Measurements from ENCODE around the gene BPNT1. TPM values are rescaled to one million over a fixed set of nuclear protein-coding genes. Genes with fewer than 3 reads are reported as not detected.
"Not testable (repeated sequence)": the region's sequence is repeated elsewhere in the genome, so short reads cannot be mapped to it uniquely, and the experiment has no call there.

BPNT1 gene
- 1 to 10 TPM; 6.0 to 9.4 TPM for total RNA-seq
- total RNA-seq = 9.9 to 23.3 reads per million in 2 donors

DNA sequence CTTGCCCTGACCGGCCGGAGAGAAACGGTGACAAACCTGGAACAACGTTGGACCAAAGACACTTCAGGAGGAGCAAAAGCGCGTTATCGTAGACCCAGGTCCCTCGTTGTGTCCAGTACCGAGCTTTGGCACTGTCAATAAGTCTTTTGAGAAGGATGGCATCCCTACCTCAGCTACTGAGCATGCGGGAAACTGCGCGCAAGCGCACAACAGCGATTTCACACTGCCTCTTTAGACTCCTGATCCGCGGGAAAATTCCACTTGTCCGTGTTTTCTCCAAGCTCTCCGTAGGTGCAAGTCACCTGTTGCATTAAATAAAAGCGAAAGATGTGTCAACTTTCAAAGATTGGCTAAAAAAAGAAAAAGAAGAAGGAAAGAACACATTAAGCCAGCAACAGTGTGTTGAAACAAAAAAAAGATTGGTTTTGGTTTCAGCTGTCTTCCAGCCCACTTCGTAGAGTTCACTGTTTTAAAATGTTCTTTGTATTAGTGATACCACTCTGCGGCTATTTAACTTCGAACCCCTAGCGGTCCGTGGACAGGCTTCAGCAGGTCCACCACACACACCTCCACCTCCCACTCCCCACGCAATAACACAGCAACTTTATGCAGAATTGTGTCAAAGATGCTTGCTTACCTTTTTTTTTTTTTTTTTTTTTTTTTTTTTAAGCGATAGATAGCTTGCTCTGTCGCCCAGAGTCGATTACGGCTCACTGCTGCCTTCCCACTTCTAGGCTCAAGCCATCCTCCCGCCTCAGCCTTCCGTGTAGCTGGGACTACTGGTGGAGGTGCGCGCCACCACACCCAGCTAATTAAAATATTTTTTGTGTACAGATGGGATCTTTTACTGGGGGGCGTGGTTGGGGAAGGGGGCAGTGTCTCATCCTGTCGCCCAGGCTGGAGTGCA lies at the start of gene BPNT1:
Gene BPNT1, minus strand, starts transcription at position 139 of the 907 bp plus-strand sequence. CDS start 9,942 bp downstream, outside the sequence.
- no peaks in the 10 kb centered on the region for H3K27me3 Mint-ChIP-seq
- DNase-seq (peak; percentile 89 to 99 (median 94)), ATAC-seq (peak; percentile 81)
- H3K9me3 ChIP-seq (ENCODE audit: control insufficient read depth, low read length, poor library complexity, severe bottlenecking) = no peaks in the 10 kb centered on the region
- H3K4me3 Mint-ChIP-seq = peak within 1 kb of the TSS; percentile 98
- no peaks in the 10 kb centered on the region for H3K36me3 Mint-ChIP-seq (ENCODE audit: low read depth)
- H3K4me1 Mint-ChIP-seq = peaks cover 9% of the 10 kb centered on the region
- peak within 1 kb of the TSS; percentile 94 for H3K27ac Mint-ChIP-seq

DNA sequence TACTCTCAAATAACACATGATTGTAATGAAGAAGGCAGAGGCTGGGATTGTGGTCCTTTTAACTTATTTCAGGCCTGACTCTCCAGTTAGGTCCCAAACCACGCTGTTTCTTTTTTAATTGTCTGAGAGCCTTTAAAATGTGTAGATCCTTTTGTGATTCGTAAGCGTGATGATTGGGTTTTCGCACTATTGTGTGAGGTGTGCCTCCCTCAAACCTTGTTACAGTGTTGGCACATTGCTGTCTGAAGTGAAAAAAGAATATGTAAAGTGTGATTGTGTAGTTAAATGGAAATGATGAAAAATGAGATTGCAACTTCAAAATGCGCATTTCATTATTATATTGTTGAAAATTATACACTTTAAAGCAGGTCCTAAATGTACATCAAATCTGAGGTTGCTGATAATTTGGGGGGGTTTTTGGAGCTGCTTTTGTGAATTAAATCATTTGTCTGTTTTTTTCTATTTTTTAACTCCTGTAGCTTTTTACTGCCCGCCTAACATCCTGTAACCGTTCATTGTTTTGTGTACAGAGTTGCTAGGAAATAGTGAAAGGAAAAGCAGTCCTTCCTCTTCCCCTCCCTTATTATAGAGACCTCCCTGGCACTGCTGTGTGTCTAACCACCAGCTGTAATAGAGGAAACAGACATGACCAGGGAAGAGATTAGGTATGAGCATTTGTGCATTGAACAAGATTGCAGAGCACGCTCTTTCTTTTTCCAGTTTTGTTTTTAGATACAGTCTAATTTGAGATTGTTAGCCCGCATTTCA lies 47.6 kb upstream of the BPNT1 start:
- peak; percentile 96 for ATAC-seq
- DNase-seq = no peak
- Mint-ChIP-seq H3K36me3 (ENCODE audit: low read depth) (peaks cover 6% of the 10 kb centered on the region), H3K27ac (peak overlapping the region; percentile 80), H3K27me3 (no peaks in the 10 kb centered on the region), H3K4me3 (peak overlapping the region; percentile 49), H3K4me1 (peaks cover 9% of the 10 kb centered on the region)
- H3K9me3 ChIP-seq (ENCODE audit: control insufficient read depth, low read length, poor library complexity, severe bottlenecking) = no peaks in the 10 kb centered on the region

DNA sequence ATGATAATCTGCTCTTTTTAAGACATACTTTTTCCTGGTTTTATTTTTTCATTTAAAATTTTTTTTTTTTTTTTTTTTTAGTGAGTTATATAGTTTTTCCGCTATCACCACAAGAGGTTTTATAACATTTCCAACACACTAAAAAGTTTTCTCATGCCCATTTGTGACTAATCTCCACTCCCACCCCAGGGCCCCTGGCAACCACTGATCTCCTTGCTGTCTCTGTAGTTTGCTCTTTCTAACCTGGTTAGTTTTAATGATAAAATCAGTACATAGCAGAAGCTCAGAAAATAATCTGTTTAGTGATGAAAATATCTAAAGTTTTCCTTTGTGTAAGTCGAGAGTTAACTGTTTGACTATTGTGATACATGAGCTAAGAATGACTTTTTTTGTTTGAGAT lies 46.2 kb upstream of the BPNT1 start:
- Mint-ChIP-seq H3K27ac (no peak overlapping the region), H3K36me3 (ENCODE audit: low read depth) (peaks cover 6% of the 10 kb centered on the region)

GRCh38 chr1:220129479-220130210 lies 40.1 kb upstream of the BPNT1 start:
- ATAC-seq (no peak), DNase-seq (no peak)
- H3K27ac Mint-ChIP-seq = peak overlapping the region; percentile 78
- no peak overlapping the region for H3K4me3 Mint-ChIP-seq
- H3K4me1 Mint-ChIP-seq = peaks cover 18% of the 10 kb centered on the region
- peaks cover 11% of the 10 kb centered on the region for H3K36me3 Mint-ChIP-seq (ENCODE audit: low read depth)
- no peaks in the 10 kb centered on the region for H3K9me3 ChIP-seq (ENCODE audit: control insufficient read depth, low read length, poor library complexity, severe bottlenecking)
- H3K27me3 Mint-ChIP-seq = no peaks in the 10 kb centered on the region

More for the DNA sequence above, 46.2 kb upstream of the BPNT1 start:
- DNase-seq (no peak), ATAC-seq (no peak)
- no peaks in the 10 kb centered on the region for H3K9me3 ChIP-seq (ENCODE audit: control insufficient read depth, low read length, poor library complexity, severe bottlenecking)
- Mint-ChIP-seq H3K4me3 (no peak overlapping the region), H3K27me3 (no peaks in the 10 kb centered on the region), H3K4me1 (peaks cover 10% of the 10 kb centered on the region)

- H3K4me3 Mint-ChIP-seq = no peak overlapping the region
- peaks cover 21% of the 10 kb centered on the region for H3K4me1 Mint-ChIP-seq
- H3K36me3 Mint-ChIP-seq (ENCODE audit: low read depth) = peaks cover 12% of the 10 kb centered on the region
- DNase-seq (no peak), ATAC-seq (no peak)
- no peaks in the 10 kb centered on the region for H3K9me3 ChIP-seq (ENCODE audit: control insufficient read depth, low read length, poor library complexity, severe bottlenecking)
- H3K27me3 Mint-ChIP-seq = no peaks in the 10 kb centered on the region
- no peak overlapping the region for H3K27ac Mint-ChIP-seq
These were observed 37.5 kb upstream of the BPNT1 start for GRCh38 chr1:220127076-220127475.

- ATAC-seq (no peak), DNase-seq (no peak)
- peaks cover 15% of the 10 kb centered on the region for H3K4me1 Mint-ChIP-seq
- H3K9me3 ChIP-seq (ENCODE audit: control insufficient read depth, low read length, poor library complexity, severe bottlenecking) = no peaks in the 10 kb centered on the region
- peak overlapping the region; percentile 74 for H3K27ac Mint-ChIP-seq
- no peak overlapping the region for H3K4me3 Mint-ChIP-seq
- peaks cover 5% of the 10 kb centered on the region for H3K36me3 Mint-ChIP-seq (ENCODE audit: low read depth)
- H3K27me3 Mint-ChIP-seq = no peaks in the 10 kb centered on the region
These were observed 35.0 kb upstream of the BPNT1 start for GRCh38 chr1:220124542-220124941.

- H3K27me3 Mint-ChIP-seq = no peaks in the 10 kb centered on the region
- DNase-seq (no peak), ATAC-seq (no peak)
- H3K27ac Mint-ChIP-seq = no peak overlapping the region
- H3K9me3 ChIP-seq (ENCODE audit: control insufficient read depth, low read length, poor library complexity, severe bottlenecking) = no peaks in the 10 kb centered on the region
- H3K36me3 Mint-ChIP-seq (ENCODE audit: low read depth) = peaks cover 3% of the 10 kb centered on the region
- H3K4me3 Mint-ChIP-seq = no peak overlapping the region
- peaks cover 17% of the 10 kb centered on the region for H3K4me1 Mint-ChIP-seq
These were observed 34.3 kb upstream of the BPNT1 start for GRCh38 chr1:220123889-220124288.

- Mint-ChIP-seq H3K4me3 (no peak overlapping the region), H3K27me3 (no peaks in the 10 kb centered on the region), H3K36me3 (ENCODE audit: low read depth) (peaks cover 3% of the 10 kb centered on the region), H3K27ac (peak overlapping the region; percentile 84), H3K4me1 (peaks cover 17% of the 10 kb centered on the region)
- ATAC-seq (no peak), DNase-seq (no peak)
- no peaks in the 10 kb centered on the region for H3K9me3 ChIP-seq (ENCODE audit: control insufficient read depth, low read length, poor library complexity, severe bottlenecking)
These were observed 33.5 kb upstream of the BPNT1 start for GRCh38 chr1:220123066-220123465.

- DNase-seq (no peak), ATAC-seq (no peak)
- no peaks in the 10 kb centered on the region for H3K9me3 ChIP-seq (ENCODE audit: control insufficient read depth, low read length, poor library complexity, severe bottlenecking)
- H3K27me3 Mint-ChIP-seq = no peaks in the 10 kb centered on the region
- H3K36me3 Mint-ChIP-seq (ENCODE audit: low read depth) = peaks cover 3% of the 10 kb centered on the region
- H3K27ac Mint-ChIP-seq = peak overlapping the region; percentile 84
- peaks cover 12% of the 10 kb centered on the region for H3K4me1 Mint-ChIP-seq
- H3K4me3 Mint-ChIP-seq = no peak overlapping the region
These were observed 32.4 kb upstream of the BPNT1 start for GRCh38 chr1:220121791-220122530.

GRCh38 chr1:220119043-220119512 lies 29.5 kb upstream of the BPNT1 start:
- Mint-ChIP-seq H3K27me3 (no peaks in the 10 kb centered on the region), H3K4me3 (no peak overlapping the region), H3K27ac (no peak overlapping the region), H3K36me3 (ENCODE audit: low read depth) (no peaks in the 10 kb centered on the region), H3K4me1 (peaks cover 6% of the 10 kb centered on the region)
- ATAC-seq (no peak), DNase-seq (no peak)
- no peaks in the 10 kb centered on the region for H3K9me3 ChIP-seq (ENCODE audit: control insufficient read depth, low read length, poor library complexity, severe bottlenecking)

DNA sequence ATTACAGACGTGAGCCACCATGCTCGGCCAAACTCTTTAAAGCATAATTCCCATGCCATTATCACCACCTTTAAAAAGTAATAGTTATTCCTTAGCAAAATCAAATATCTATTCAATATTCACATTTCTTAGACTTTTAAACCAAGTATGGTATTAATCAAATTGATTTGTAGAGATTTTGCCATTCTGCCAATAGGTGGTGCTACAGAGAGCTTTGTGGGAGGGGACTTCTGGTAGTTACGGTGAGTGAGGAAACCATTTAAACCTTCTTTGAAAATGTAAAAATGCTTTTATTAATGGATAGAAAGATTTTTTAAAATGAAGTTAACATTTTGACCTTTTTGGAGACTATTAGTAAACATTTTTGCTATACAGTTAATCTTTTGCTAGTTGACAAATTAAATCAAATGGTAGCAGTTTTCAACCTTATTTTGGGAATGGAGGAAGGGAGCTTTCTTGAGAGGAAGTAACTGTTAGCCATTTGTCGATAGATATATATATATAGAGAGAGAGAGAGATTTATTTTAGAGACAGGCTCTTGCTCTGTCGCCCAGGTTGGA lies 23.6 kb upstream of the BPNT1 start:
- Mint-ChIP-seq H3K27ac (peak overlapping the region; percentile 74), H3K4me3 (no peak overlapping the region), H3K36me3 (ENCODE audit: low read depth) (no peaks in the 10 kb centered on the region), H3K27me3 (no peaks in the 10 kb centered on the region), H3K4me1 (peaks cover 6% of the 10 kb centered on the region)
- H3K9me3 ChIP-seq (ENCODE audit: control insufficient read depth, low read length, poor library complexity, severe bottlenecking) = no peaks in the 10 kb centered on the region
- ATAC-seq (peak; percentile 90), DNase-seq (no peak)

GRCh38 chr1:220112600-220112999 lies 23.0 kb upstream of the BPNT1 start:
- H3K4me1 Mint-ChIP-seq; H3K4me3 Mint-ChIP-seq; H3K36me3 Mint-ChIP-seq (ENCODE audit: low read depth); H3K9me3 ChIP-seq (ENCODE audit: control insufficient read depth, low read length, poor library complexity, severe bottlenecking); DNase-seq; ATAC-seq; H3K27me3 Mint-ChIP-seq: not testable (repeated sequence)
- H3K27ac Mint-ChIP-seq = peak overlapping the region; percentile 74
